Measurements from ENCODE around the gene UNK. TPM values are rescaled to one million over a fixed set of nuclear protein-coding genes. Genes with fewer than 3 reads are reported as not detected.

The UNK gene
- total and polyA plus RNA-seq, 11 donors = 11.3 to 27.5 (median 16.3) TPM

DNA sequence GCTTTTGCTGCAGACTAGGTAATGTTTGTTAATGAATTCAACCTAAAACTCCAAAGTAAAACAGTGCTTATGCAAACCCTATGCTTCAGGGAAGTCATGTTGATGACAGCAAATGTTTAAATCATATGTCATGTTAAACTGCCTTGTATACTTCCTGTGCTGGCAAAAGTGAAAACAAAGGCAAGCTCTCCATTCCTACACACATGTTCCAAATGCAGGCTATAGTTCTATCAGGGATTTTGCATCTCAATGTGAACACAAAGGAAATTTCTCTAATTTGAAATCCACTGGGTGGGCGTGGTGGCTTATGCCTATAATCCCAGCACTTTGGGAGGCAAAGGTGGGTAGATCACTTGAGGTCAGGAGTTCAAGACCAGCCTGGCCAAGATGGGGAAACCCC lies 19.3 kb downstream of the UNK start:
- no peaks in the 10 kb centered on the region for H3K9me3 ChIP-seq
- no peak for TF ChIP-seq POLR2A (IDR thresholded peaks at IDR 0.05)
- TF ChIP-seq, protein P1, sequence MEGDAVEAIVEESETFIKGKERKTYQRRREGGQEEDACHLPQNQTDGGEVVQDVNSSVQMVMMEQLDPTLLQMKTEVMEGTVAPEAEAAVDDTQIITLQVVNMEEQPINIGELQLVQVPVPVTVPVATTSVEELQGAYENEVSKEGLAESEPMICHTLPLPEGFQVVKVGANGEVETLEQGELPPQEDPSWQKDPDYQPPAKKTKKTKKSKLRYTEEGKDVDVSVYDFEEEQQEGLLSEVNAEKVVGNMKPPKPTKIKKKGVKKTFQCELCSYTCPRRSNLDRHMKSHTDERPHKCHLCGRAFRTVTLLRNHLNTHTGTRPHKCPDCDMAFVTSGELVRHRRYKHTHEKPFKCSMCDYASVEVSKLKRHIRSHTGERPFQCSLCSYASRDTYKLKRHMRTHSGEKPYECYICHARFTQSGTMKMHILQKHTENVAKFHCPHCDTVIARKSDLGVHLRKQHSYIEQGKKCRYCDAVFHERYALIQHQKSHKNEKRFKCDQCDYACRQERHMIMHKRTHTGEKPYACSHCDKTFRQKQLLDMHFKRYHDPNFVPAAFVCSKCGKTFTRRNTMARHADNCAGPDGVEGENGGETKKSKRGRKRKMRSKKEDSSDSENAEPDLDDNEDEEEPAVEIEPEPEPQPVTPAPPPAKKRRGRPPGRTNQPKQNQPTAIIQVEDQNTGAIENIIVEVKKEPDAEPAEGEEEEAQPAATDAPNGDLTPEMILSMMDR (IDR thresholded peaks at IDR 0.05) = no peak
- 90 to 100% (median 94%) methylated on average over 1 of the region's 1 CpG for WGBS, 4 donors
- intact Hi-C loops (cut with DNase I) = no loop called here
- H3K36me3 ChIP-seq = peaks cover 0 to 26% (median 13%) of the 10 kb centered on the region in 9 donors
- no peak for DNase-seq
- H3K27me3 ChIP-seq = no peaks in the 10 kb centered on the region
- H3K4me1 ChIP-seq = peaks cover 4 to 26% (median 16%) of the 10 kb centered on the region in 12 donors
- no peak overlapping the region for H3K4me3 ChIP-seq
- no peak for ATAC-seq
- H3K27ac ChIP-seq = no peak overlapping the region

GRCh38 chr17:75806822-75807500 lies 22.4 kb downstream of the UNK start:
- no peaks in the 10 kb centered on the region for H3K27me3 ChIP-seq
- DNase-seq (peak in 2 of 5 donors; percentile 67 to 70), ATAC-seq (peak; percentile 60 to 77 (median 74))
- H3K27ac ChIP-seq = peak overlapping the region in 6 of 12 donors; percentile 36 to 93 (median 88)
- no peak overlapping the region for H3K4me3 ChIP-seq
- 48 to 70% (median 68%) methylated on average over 4 of the region's 4 CpGs for whole genome bisulfite sequencing, 4 donors
- H3K4me1 ChIP-seq = peaks cover 8 to 45% (median 32%) of the 10 kb centered on the region in 12 donors
- H3K36me3 ChIP-seq = peaks cover 0 to 33% (median 15%) of the 10 kb centered on the region in 9 donors
- no peak for TF ChIP-seq POLR2A (IDR thresholded peaks at IDR 0.05)
- TF ChIP-seq, protein P1 (IDR thresholded peaks at IDR 0.05) = no peak
- intact Hi-C loops (cut with DNase I) = no loop called here
- H3K9me3 ChIP-seq = no peaks in the 10 kb centered on the region

- no peak overlapping the region for H3K4me3 ChIP-seq
- peaks cover 0 to 42% (median 24%) of the 10 kb centered on the region in 9 donors for H3K36me3 ChIP-seq
- peak overlapping the region in 10 of 12 donors; percentile 80 to 93 (median 86) for H3K27ac ChIP-seq
- no peak for ATAC-seq
- H3K27me3 ChIP-seq = no peaks in the 10 kb centered on the region
- TF ChIP-seq, protein P1 (IDR thresholded peaks at IDR 0.05) = no peak
- no peak for TF ChIP-seq POLR2A (IDR thresholded peaks at IDR 0.05)
- peaks cover 8 to 45% (median 32%) of the 10 kb centered on the region in 12 donors for H3K4me1 ChIP-seq
- 87 to 94% (median 93%) methylated on average over 3 of the region's 3 CpGs for WGBS, 4 donors
- intact Hi-C loops (cut with DNase I) = loop anchor here in 1 of 10 donors (2.0 kb wide), 1 partner anchor 23 kb away; the partner anchor contains the start of gene UNK
- peak in 1 of 5 donors; percentile 20 for DNase-seq
- H3K9me3 ChIP-seq = no peaks in the 10 kb centered on the region
Observed at GRCh38 chr17:75807861-75808260, 23.3 kb downstream of the UNK start.

- TF ChIP-seq, protein P1 (IDR thresholded peaks at IDR 0.05) = no peak
- TF ChIP-seq POLR2A (IDR thresholded peaks at IDR 0.05) = no peak
- peak in 3 of 4 donors; percentile 4 to 30 (median 5) for ATAC-seq
- Histone ChIP-seq H3K4me1 (peaks cover 8 to 45% (median 32%) of the 10 kb centered on the region in 12 donors), H3K36me3 (peaks cover 0 to 45% (median 31%) of the 10 kb centered on the region in 9 donors), H3K4me3 (peak overlapping the region in 1 of 12 donors; percentile 5), H3K27me3 (no peaks in the 10 kb centered on the region), H3K27ac (peak overlapping the region; percentile 62 to 93 (median 84)), H3K9me3 (no peaks in the 10 kb centered on the region)
- no peak for DNase-seq
- intact Hi-C loops (cut with DNase I) = loop anchor here in 1 of 10 donors (2.0 kb wide), 1 partner anchor 24 kb away; the partner anchor contains the start of gene UNK
- 22 to 32% (median 31%) methylated on average over 4 of the region's 4 CpGs for WGBS, 4 donors
Observed at GRCh38 chr17:75808549-75808904, 23.9 kb downstream of the UNK start.

Measured in heart left ventricle (tissue), 16 donors.